ENCODE data around the gene UTF1.

UTF1 gene

GRCh38 chr10:133267829-133268228 is 37.8 kb downstream of the UTF1 start:
- no peak for DNase-seq (ENCODE audit: low read depth)
- in situ Hi-C loops (cut with HindIII; ENCODE audit: low sequenced_read_pairs) = no loop called here
- H3K4me3 ChIP-seq (ENCODE audit: low read depth, low read length) = no peak overlapping the region
- TF ChIP-seq, protein P1, sequence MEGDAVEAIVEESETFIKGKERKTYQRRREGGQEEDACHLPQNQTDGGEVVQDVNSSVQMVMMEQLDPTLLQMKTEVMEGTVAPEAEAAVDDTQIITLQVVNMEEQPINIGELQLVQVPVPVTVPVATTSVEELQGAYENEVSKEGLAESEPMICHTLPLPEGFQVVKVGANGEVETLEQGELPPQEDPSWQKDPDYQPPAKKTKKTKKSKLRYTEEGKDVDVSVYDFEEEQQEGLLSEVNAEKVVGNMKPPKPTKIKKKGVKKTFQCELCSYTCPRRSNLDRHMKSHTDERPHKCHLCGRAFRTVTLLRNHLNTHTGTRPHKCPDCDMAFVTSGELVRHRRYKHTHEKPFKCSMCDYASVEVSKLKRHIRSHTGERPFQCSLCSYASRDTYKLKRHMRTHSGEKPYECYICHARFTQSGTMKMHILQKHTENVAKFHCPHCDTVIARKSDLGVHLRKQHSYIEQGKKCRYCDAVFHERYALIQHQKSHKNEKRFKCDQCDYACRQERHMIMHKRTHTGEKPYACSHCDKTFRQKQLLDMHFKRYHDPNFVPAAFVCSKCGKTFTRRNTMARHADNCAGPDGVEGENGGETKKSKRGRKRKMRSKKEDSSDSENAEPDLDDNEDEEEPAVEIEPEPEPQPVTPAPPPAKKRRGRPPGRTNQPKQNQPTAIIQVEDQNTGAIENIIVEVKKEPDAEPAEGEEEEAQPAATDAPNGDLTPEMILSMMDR (IDR thresholded peaks at IDR 0.05; ENCODE audit: low read depth, low read length, missing control alignments) = no peak

DNA sequence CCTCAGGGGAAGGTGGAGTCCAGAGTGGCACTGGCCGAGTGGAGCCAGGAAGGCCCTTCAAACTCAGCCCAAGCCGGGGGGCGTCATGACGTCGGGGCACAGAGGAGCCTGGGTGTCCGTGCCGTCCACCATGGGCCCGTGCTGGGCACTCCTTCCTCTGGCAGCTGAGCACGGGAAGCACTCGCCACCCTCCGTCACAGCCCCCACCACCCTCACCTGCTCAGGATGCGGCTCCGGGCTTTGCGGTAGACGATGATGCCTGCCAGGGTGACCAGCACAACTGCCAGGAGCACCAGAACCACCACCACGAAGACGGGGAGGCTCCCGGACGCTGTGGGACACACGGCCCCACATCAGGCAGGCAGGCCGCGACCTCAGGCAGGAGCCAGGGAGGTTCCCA is 38.5 kb downstream of the UTF1 start:
- TF ChIP-seq, protein P1 (IDR thresholded peaks at IDR 0.05; ENCODE audit: low read depth, low read length, missing control alignments) = no peak
- no peak overlapping the region for H3K4me3 ChIP-seq (ENCODE audit: low read depth, low read length)
- DNase-seq (ENCODE audit: low read depth) = no peak
- in situ Hi-C loops (cut with HindIII; ENCODE audit: low sequenced_read_pairs) = no loop called here

GRCh38 chr10:133269367-133269766 is 39.4 kb downstream of the UTF1 start:
- no peak overlapping the region for H3K4me3 ChIP-seq (ENCODE audit: low read depth, low read length)
- TF ChIP-seq, protein P1 (IDR thresholded peaks at IDR 0.05; ENCODE audit: low read depth, low read length, missing control alignments) = no peak
- in situ Hi-C loops (cut with HindIII; ENCODE audit: low sequenced_read_pairs) = no loop called here
- DNase-seq (ENCODE audit: low read depth) = no peak

DNA sequence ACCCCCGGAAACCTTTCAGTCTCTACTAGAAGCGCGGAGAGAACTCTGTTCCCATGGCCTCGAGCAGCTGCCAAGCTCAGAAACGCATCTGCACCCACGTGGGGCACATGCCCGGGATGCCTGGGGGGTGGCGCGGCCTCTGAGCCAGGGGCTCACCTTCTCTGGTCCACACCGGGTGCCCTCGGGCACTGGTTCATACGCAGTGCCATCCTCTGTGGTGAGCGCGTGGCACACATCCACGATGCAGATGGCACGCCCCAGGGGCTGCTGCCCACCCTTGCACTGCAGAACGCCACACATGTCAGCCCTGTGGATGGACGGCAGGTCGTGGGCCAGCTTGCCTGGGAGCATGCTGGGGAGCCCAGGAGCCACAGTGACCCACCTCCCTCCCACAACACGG is 40.2 kb downstream of the UTF1 start:
- TF ChIP-seq, protein P1 (IDR thresholded peaks at IDR 0.05; ENCODE audit: low read depth, low read length, missing control alignments) = no peak
- H3K4me3 ChIP-seq (ENCODE audit: low read depth, low read length) = no peak overlapping the region
- in situ Hi-C loops (cut with HindIII; ENCODE audit: low sequenced_read_pairs) = no loop called here
- DNase-seq (ENCODE audit: low read depth) = no peak

DNA sequence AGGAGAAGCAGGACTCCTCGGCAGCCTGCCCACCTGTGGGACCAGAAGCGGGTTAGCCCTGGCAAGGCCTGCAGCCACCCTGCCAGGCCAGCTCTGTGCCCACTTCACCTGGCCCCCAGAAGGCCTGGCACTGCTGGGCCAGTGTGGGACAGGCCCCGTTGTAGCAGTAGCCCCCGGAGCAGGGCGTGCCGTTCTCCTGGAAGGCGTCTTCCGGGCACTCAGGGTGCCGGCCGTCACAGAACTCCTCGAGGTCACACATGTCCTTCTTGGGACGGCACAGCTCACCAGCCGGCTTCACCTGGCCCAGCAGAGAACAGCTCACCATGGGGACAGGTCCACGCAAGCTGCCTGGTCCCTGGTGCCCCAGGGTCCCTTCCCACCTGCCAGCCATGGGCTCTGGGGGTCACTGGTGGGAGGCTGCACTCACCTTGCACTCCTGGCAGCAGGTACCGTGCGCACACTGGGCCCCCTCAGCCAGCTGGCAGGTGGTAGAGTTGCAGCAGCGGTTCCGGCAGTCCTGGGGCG is 40.8 kb downstream of the UTF1 start:
- DNase-seq (ENCODE audit: low read depth) = no peak
- in situ Hi-C loops (cut with HindIII; ENCODE audit: low sequenced_read_pairs) = no loop called here
- TF ChIP-seq, protein P1 (IDR thresholded peaks at IDR 0.05; ENCODE audit: low read depth, low read length, missing control alignments) = no peak
- no peak overlapping the region for H3K4me3 ChIP-seq (ENCODE audit: low read depth, low read length)

DNA sequence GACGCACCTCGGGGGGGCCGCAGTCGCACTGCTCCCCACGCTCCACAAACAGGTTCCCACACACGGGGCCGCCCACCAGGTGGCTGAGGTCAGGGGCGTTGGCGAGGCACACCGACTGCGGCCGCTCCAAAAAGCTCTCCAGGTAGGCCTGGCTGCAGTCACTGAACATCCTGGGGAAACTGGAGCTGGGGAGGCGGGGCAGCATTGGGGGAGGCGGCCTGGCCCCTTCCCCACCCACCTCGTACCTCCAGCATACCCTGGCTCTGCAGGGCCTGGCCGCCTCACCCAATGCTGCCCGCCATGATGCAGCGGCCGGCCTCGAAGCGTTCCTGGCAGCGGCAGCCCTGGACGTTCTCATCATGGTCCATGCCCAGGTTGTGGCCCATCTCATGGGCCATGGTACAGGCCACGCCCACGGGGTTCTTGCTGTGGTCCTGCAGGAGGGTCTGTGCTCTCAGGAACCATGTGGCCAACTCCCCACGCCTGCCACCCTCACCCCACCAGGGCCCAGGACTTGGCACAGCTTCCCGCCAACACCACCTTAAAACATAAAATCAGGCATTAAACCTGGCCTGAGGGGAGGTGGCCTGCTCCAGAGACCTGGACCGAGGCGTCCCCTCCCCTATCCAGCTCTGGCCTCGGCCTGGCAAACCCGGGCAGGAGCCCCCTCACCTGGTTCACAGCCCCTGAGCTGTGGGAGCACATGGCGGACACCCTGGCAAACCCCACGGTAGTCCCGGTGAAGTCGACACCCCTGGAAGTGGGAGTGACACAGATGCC is 41.7 kb downstream of the UTF1 start:
- TF ChIP-seq, protein P1 (IDR thresholded peaks at IDR 0.05; ENCODE audit: low read depth, low read length, missing control alignments) = no peak
- DNase-seq (ENCODE audit: low read depth) = no peak
- in situ Hi-C loops (cut with HindIII; ENCODE audit: low sequenced_read_pairs) = no loop called here
- no peak overlapping the region for H3K4me3 ChIP-seq (ENCODE audit: low read depth, low read length)

All from astrocyte of the cerebellum (primary cell).